Fibroblast of lung (primary cell): ENCODE measurements around the gene SPEF2. TPM values are rescaled to one million over a fixed set of nuclear protein-coding genes. Genes with fewer than 3 reads are reported as not detected.

Source experiments
- DNase-seq, 2 donors: peaks; one replicate each; pipeline versions ENCODE4 v3.0.0 to v3.0.0-alpha.2; 2010; ENCODE audit warnings: low read depth in 2 of 2
- H2AFZ ChIP-seq: 2 replicates; pipeline ENCODE4 v1.5.1; 2012; ENCODE audit warnings: low read length, control low read depth, inconsistent platforms
- H3K27ac ChIP-seq: 2 replicates; pipeline ENCODE4 v1.5.1; 2011; ENCODE audit warnings: low read length, control low read depth; ENCODE audit not compliant: insufficient read depth
- H3K27me3 ChIP-seq: 2 replicates; pipeline ENCODE4 v1.5.1; 2011; ENCODE audit warnings: mild to moderate bottlenecking, low read length; ENCODE audit not compliant: control insufficient read depth, insufficient read depth
- H3K36me3 ChIP-seq: 2 replicates; pipeline ENCODE4 v1.5.1; 2011; ENCODE audit warnings: low read length; ENCODE audit not compliant: control insufficient read depth, insufficient read depth
- H3K4me1 ChIP-seq: 2 replicates; pipeline ENCODE4 v1.5.1; 2011; ENCODE audit warnings: low read length; ENCODE audit not compliant: control insufficient read depth, insufficient read depth; ENCODE audit errors: extremely low read depth
- H3K4me2 ChIP-seq: 2 replicates; pipeline ENCODE4 v1.5.1; 2011; ENCODE audit warnings: low read length, control low read depth; ENCODE audit not compliant: insufficient read depth; ENCODE audit errors: extremely low read depth
- H3K4me3 ChIP-seq, 4 experiments: fragments of 200-600 bp in 1 of 4; sonication (generic) in 1 of 4; replicated peaks in 1 of 4; 2 replicates each; pipeline ENCODE4 v1.5.1; 2011 to 2016; ENCODE audit warnings: low read length in 4 of 4, low read depth in 3 of 4, mild to moderate bottlenecking in 3 of 4, control low read depth in 2 of 4, inconsistent platforms in 1 of 4, mixed read lengths in 1 of 4; ENCODE audit not compliant: insufficient read depth in 1 of 4; ENCODE audit errors: control extremely low read depth in 1 of 4
- H3K79me2 ChIP-seq: 2 replicates; pipeline ENCODE4 v1.5.1; 2012; ENCODE audit warnings: mild to moderate bottlenecking, low read length, inconsistent platforms; ENCODE audit not compliant: control insufficient read depth, insufficient read depth
- H3K9ac ChIP-seq: 2 replicates; pipeline ENCODE4 v1.5.1; 2011; ENCODE audit warnings: mild to moderate bottlenecking, low read length, control low read depth; ENCODE audit not compliant: insufficient read depth
- H3K9me3 ChIP-seq: 2 replicates; pipeline ENCODE4 v1.5.1; 2012; ENCODE audit warnings: low read depth, low read length; ENCODE audit not compliant: control insufficient read depth, insufficient read depth
- H4K20me1 ChIP-seq: 2 replicates; pipeline ENCODE4 v1.5.1; 2011; ENCODE audit warnings: low read length; ENCODE audit not compliant: control insufficient read depth, insufficient read depth; ENCODE audit errors: extremely low read depth
- EZH2 ChIP-seq: IDR thresholded peaks from 2 replicates; pipeline ENCODE4 v1.5.1; 2012; ENCODE audit warnings: low read length, control low read depth, mild to moderate bottlenecking; ENCODE audit errors: missing control alignments
- polyA plus RNA-seq, 2 donors: library from polyadenylated mRNA; depleted of rRNA in 1 of 2; stranded (reverse) in 1 of 2; unstranded in 1 of 2; fragments of >200 nt; gene quantifications; 2 replicates each; pipeline ENCODE4 v1.2.1, GENCODE V29; 2011 to 2012; ENCODE audit warnings: missing spikeins in 1 of 2
- total RNA-seq: library from RNA; depleted of rRNA; stranded (reverse); fragments of >200 nt; gene quantifications from 2 replicates; pipeline ENCODE4 v1.2.1, GENCODE V29; 2014
- TF ChIP-seq, protein P1 (sequence below), 2 donors: IDR thresholded peaks in 1 of 2; conservative IDR thresholded peaks in 1 of 2; 1 replicate in 1 of 2; 2 replicates in 1 of 2; pipeline ENCODE4 v1.5.1; 2011 to 2012; ENCODE audit warnings: low read length in 2 of 2, control low read depth in 1 of 2, inconsistent platforms in 1 of 2, low read depth in 1 of 2, mild to moderate bottlenecking in 1 of 2

SPEF2 gene
- total and polyA plus RNA-seq, 2 donors (not counting 1 experiment from before 2014, with no cell fraction given) = 5.2 to 5.9 TPM

GRCh38 chr5:35618304-35618636 is 607 bp downstream of the SPEF2 start:
- H3K4me2 ChIP-seq = peak overlapping the region; percentile 96
- no peaks in the 10 kb centered on the region for H3K36me3 ChIP-seq
- H3K79me2 ChIP-seq = no peaks in the 10 kb centered on the region
- H3K9ac ChIP-seq = peak overlapping the region; percentile 52
- no peaks in the 10 kb centered on the region for H3K9me3 ChIP-seq
- peak overlapping the region; percentile 35 to 81 (median 66) for H3K4me3 ChIP-seq
- H3K27me3 ChIP-seq = no peaks in the 10 kb centered on the region
- peaks cover 7% of the 10 kb centered on the region for H3K4me1 ChIP-seq
- peak overlapping the region; percentile 51 for H3K27ac ChIP-seq
- H4K20me1 ChIP-seq = no peaks in the 10 kb centered on the region
- no peak for DNase-seq
- TF ChIP-seq EZH2 = no peak
- TF ChIP-seq, protein P1, sequence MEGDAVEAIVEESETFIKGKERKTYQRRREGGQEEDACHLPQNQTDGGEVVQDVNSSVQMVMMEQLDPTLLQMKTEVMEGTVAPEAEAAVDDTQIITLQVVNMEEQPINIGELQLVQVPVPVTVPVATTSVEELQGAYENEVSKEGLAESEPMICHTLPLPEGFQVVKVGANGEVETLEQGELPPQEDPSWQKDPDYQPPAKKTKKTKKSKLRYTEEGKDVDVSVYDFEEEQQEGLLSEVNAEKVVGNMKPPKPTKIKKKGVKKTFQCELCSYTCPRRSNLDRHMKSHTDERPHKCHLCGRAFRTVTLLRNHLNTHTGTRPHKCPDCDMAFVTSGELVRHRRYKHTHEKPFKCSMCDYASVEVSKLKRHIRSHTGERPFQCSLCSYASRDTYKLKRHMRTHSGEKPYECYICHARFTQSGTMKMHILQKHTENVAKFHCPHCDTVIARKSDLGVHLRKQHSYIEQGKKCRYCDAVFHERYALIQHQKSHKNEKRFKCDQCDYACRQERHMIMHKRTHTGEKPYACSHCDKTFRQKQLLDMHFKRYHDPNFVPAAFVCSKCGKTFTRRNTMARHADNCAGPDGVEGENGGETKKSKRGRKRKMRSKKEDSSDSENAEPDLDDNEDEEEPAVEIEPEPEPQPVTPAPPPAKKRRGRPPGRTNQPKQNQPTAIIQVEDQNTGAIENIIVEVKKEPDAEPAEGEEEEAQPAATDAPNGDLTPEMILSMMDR (conservative IDR thresholded peaks at IDR 0.05 in 1 of 2, IDR thresholded peaks at IDR 0.05 in 1 of 2; ENCODE audit: low read depth in 1 of 2, low read length in 2 of 2) = no peak
- H2AFZ ChIP-seq = peak overlapping the region; percentile 72

DNA sequence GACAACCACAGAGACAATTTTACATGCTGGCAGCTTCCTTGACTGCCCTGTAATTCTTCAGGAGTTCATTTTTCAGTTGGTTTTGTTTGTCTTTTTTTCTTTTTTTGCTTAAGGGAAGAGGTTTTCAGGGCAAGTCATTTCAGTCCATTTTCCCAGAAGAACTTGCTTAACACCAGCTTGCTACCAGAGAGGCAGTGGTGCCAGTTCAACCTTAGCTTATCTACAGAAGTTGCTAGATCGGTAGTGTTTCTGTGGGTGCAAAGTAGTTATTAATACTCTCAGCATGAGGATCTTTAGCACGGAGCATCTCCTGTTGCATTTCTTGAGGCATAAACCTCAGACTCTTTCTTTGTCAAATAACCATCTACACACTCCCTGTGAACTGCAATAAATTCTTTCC is 1.1 kb downstream of the SPEF2 start:
- no peaks in the 10 kb centered on the region for H3K9me3 ChIP-seq
- H3K27me3 ChIP-seq = no peaks in the 10 kb centered on the region
- no peaks in the 10 kb centered on the region for H4K20me1 ChIP-seq
- no peak overlapping the region for H3K9ac ChIP-seq
- no peak overlapping the region for H3K27ac ChIP-seq
- no peaks in the 10 kb centered on the region for H3K79me2 ChIP-seq
- peaks cover 7% of the 10 kb centered on the region for H3K4me1 ChIP-seq
- H3K4me3 ChIP-seq = peak overlapping the region; percentile 35 to 81 (median 66)
- H3K4me2 ChIP-seq = peak overlapping the region; percentile 96
- H3K36me3 ChIP-seq = no peaks in the 10 kb centered on the region
- no peak for DNase-seq
- H2AFZ ChIP-seq = no peak overlapping the region
- TF ChIP-seq EZH2 = no peak
- TF ChIP-seq, protein P1 (conservative IDR thresholded peaks at IDR 0.05 in 1 of 2, IDR thresholded peaks at IDR 0.05 in 1 of 2; ENCODE audit: low read depth in 1 of 2, low read length in 2 of 2) = no peak

DNA sequence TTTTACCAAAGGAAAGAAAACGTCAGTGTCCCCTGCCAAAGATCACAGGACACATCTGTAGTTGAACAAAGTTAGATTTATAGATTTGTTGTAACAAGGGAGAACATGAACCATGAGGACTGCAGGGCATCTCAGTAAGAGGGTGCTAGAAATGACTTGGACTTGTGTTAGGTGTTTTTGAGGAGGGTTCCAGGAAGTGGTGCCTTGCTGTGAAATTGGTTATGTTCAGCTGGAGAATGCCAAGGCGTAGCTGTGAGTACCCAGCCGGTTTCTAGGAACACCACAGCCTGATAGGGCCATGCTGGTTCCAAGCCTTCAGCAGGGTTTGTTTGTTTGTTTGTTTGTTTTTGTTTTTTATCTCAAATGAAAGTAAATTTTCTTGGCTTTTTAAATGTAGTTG is 5.3 kb downstream of the SPEF2 start:
- Histone ChIP-seq H3K4me3 (no peak overlapping the region), H3K27ac (no peak overlapping the region), H4K20me1 (no peaks in the 10 kb centered on the region), H2AFZ (no peak overlapping the region), H3K9me3 (no peaks in the 10 kb centered on the region), H3K27me3 (no peaks in the 10 kb centered on the region), H3K4me1 (peaks cover 7% of the 10 kb centered on the region), H3K4me2 (no peak overlapping the region), H3K79me2 (no peaks in the 10 kb centered on the region), H3K36me3 (no peaks in the 10 kb centered on the region), H3K9ac (no peak overlapping the region)
- TF ChIP-seq, protein P1 (conservative IDR thresholded peaks at IDR 0.05 in 1 of 2, IDR thresholded peaks at IDR 0.05 in 1 of 2; ENCODE audit: low read depth in 1 of 2, low read length in 2 of 2) = no peak
- TF ChIP-seq EZH2 = no peak
- no peak for DNase-seq
